Neural cell (in vitro differentiated cells): ENCODE data around the gene TMEM205.

Experiments
- EZH2 ChIP-seq: fragments of 200-600, 300-800 bp; shearing (Covaris generic), sonication (generic); IDR thresholded peaks from 2 replicates; pipeline ENCODE4 v1.6.1; 2014; ENCODE audit warnings: antibody characterized with exemption, low read length, borderline replicate concordance, mild to moderate bottlenecking; ENCODE audit not compliant: insufficient read depth, poor library complexity, severe bottlenecking
- MXI1 ChIP-seq: fragments of 450-650 bp; conservative IDR thresholded peaks from 2 replicates; pipeline ENCODE4 v1.6.1; 2014; ENCODE audit warnings: antibody characterized with exemption, mild to moderate bottlenecking; ENCODE audit not compliant: poor library complexity, severe bottlenecking
- POLR2AphosphoS5 ChIP-seq: IDR thresholded peaks from 2 replicates; pipeline ENCODE4 v1.6.1; 2012
- TAF1 ChIP-seq: IDR thresholded peaks from 2 replicates; pipeline ENCODE4 v1.6.1; 2012; ENCODE audit warnings: low read depth
- TF ChIP-seq, protein P1 (sequence below): IDR thresholded peaks from 2 replicates; pipeline ENCODE4 v1.6.1; 2012; ENCODE audit warnings: borderline replicate concordance
- TF ChIP-seq, protein P2 (sequence below): fragments of 450-650 bp; IDR thresholded peaks from 2 replicates; pipeline ENCODE4 v1.5.1; 2014; ENCODE audit warnings: antibody characterized with exemption, mild to moderate bottlenecking, moderate library complexity; ENCODE audit not compliant: poor library complexity, severe bottlenecking

DNA sequence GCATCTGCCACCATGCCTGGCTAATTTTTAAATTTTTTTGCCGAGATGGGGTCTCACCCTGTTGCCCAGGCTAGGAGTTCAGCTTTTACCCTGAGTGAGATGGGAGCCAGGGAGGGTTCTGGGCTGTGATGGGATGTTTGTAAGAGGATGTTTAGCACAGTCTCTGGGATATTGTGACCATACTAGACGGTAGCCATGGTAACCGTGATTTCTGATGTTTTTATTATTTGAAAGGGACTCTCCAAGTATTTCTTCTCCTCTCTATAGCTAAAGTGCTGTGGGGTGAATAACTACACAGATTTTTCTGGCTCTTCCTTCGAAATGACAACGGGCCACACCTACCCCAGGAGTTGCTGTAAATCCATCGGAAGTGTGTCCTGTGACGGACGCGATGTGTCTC lies 39.7 kb downstream of the TMEM205 start:
- TF ChIP-seq, protein P1, sequence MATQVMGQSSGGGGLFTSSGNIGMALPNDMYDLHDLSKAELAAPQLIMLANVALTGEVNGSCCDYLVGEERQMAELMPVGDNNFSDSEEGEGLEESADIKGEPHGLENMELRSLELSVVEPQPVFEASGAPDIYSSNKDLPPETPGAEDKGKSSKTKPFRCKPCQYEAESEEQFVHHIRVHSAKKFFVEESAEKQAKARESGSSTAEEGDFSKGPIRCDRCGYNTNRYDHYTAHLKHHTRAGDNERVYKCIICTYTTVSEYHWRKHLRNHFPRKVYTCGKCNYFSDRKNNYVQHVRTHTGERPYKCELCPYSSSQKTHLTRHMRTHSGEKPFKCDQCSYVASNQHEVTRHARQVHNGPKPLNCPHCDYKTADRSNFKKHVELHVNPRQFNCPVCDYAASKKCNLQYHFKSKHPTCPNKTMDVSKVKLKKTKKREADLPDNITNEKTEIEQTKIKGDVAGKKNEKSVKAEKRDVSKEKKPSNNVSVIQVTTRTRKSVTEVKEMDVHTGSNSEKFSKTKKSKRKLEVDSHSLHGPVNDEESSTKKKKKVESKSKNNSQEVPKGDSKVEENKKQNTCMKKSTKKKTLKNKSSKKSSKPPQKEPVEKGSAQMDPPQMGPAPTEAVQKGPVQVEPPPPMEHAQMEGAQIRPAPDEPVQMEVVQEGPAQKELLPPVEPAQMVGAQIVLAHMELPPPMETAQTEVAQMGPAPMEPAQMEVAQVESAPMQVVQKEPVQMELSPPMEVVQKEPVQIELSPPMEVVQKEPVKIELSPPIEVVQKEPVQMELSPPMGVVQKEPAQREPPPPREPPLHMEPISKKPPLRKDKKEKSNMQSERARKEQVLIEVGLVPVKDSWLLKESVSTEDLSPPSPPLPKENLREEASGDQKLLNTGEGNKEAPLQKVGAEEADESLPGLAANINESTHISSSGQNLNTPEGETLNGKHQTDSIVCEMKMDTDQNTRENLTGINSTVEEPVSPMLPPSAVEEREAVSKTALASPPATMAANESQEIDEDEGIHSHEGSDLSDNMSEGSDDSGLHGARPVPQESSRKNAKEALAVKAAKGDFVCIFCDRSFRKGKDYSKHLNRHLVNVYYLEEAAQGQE, result no peak
- TF ChIP-seq, protein P2, sequence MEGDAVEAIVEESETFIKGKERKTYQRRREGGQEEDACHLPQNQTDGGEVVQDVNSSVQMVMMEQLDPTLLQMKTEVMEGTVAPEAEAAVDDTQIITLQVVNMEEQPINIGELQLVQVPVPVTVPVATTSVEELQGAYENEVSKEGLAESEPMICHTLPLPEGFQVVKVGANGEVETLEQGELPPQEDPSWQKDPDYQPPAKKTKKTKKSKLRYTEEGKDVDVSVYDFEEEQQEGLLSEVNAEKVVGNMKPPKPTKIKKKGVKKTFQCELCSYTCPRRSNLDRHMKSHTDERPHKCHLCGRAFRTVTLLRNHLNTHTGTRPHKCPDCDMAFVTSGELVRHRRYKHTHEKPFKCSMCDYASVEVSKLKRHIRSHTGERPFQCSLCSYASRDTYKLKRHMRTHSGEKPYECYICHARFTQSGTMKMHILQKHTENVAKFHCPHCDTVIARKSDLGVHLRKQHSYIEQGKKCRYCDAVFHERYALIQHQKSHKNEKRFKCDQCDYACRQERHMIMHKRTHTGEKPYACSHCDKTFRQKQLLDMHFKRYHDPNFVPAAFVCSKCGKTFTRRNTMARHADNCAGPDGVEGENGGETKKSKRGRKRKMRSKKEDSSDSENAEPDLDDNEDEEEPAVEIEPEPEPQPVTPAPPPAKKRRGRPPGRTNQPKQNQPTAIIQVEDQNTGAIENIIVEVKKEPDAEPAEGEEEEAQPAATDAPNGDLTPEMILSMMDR, result no peak
- TF ChIP-seq EZH2 (no peak), TAF1 (no peak), POLR2AphosphoS5 (no peak), MXI1 (no peak)
